Right hindlimb (tissue), 1 donor: ENCODE results near the gene RAB17.
"Not testable (repeated sequence)": the region's sequence is repeated elsewhere in the genome, so short reads cannot be mapped to it uniquely, and the experiment has no call there.

Experiments used
- DNase-seq: peaks from one replicate; pipeline ENCODE4 v3.0.0-alpha.2; 2018

RAB17 gene

DNA sequence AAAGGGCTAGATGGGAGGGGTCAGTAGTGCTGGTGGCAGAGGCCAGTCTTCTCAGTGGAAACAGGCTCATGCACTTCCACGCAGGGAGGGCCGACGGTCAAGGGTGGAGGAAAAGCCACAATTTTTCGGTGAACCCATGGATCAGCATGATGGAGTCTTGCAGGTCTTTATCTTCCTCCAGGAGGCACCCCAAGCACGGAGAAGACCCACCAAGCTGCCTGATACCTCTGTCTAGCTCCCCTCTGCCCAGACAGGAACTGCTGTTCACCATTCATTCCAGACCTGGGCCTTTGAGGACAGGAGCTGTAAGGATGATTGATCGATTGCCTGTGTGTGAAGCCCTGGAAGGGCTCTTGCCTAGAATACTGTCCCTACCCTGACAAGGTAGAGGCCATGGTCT lies 34.0 kb upstream of the RAB17 start:
- DNase-seq = no peak

DNA sequence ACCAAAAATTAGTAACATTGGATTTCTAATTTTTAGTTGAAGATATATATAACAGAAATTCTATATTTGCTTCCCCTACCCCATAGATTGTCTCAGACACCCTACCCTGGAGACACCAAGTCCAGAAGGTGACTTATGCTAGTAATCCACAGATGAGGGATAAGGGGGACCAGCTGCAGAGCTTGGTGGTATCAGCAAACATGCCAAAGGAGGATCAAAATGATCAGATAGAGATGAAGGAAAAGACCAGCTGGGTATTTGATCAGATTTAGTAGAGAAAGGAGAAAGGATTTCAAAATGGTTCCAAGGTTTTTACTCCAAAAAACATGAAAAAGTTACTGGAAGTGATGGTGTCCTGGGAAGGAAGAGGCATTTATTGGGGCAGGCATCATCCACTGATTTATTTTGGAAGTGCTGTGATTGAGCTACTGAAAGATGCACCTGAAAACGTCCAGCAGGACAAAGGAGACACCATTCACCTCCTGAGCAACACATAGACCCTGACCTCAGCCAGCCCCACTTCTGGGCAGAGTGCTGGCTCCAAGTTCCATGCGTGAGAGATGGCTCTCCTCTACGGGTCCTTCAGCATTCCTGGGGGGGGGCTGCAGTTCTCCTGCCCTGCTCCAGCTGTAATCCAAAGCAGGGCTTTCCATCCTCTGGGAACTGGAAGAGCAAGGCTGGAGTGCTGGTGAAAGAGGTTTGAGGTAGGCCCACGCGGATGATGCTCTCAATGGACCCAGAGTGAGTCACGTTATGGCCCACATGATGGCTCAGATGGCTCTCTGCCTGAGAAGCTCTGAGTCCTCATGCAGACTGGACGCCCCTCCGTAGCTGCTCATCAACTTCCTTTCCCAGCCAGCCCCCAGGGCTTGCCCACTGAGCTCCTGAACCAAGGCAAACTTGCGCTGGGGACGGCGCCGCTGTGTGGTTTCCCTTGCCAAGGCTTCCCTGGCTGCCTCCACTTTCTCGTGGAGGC lies 33.2 kb upstream of the RAB17 start:
- no peak for DNase-seq

DNA sequence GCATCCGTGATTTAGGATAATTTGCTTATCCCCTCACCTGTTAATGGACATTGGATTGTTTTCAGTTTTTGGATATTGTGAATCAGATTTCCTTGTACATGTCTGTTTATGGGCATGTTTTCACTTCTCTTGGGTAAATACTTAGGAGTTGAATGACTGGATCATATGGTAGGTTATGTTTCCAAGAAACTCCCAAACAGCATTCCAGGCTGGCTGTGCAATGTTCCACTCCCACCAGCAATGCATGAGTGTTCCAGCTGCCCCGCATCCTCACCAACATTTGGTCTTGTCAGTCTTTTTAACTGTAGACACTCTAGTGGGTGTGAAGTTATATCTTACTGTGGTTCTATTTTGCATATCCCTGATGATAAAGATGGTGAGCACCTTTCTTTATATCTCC lies 27.9 kb upstream of the RAB17 start:
- peak; percentile 78 for DNase-seq

DNA sequence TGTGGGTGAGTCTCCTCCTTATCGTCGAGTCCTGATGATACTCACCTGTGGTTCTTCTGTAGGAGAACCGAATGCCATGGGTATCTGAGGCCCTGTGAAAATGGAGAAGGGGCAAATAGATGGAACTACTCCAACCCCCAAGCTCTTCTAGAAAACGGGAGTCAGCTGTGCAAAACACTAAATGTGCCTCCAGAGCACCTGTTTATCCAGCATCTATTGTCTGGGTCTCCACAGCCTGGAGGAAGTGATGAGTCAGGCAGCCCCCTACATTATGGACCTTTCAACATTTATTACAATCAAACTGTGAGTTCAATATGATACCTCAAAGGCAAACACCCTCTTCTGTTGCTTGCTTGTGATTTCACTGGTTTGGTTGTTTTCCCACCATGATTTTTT lies 27.1 kb upstream of the RAB17 start:
- no peak for DNase-seq

DNA sequence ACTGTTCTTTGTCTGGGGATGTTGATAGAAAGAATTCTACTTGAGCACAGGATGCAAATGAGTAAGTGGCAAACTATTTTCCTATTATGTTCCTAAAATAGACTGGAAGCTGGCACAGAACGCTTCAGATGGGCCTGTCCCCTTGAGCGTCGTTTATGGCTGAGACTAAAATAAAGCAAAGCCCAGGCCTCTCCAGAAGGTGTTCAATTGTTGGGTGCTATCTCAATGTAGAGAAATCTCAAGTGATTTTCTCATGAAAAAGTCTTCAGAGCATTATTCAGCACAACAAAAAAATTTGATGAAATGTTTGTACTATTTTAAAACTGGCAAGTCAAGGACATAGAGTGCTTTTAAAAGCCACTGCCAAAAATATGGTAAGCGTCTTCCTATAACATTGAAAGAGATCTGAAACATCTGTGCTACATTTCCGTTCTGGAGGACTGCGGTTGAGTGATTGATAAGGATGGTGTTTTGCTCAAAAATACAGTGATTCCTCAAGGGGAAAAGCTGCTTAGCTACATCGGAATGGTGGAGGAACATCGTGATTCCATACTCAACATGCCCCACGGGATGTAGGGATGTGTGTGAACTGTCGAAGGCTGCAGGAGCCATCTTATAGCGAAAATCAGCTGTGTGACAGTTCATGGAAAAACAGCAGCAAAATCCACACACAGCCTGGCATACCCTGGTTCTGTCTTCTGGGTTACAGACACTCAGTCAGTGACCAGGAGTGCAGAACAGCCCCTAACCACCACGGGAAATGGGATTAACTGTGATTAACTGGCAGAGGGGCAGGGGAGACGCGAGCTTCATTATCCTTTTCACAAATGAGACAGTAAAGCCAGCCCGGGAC lies 26.4 kb upstream of the RAB17 start:
- DNase-seq = no peak

DNA sequence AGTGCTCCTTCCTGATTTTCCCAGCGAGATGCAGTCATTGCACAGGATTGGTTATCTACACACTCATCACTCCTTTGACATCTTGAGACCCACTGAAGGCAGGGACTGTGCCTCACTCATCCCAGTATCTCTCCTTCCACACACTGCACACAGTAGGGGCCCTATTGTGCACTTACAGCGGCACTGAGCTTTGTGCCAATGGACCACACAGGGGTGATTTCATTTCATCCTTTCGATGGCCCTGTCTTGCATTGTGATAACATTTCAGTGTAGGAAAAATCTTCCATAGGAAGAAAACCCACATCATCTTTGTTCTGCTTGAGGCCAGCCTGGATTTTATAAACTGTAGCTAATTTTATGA lies 25.8 kb upstream of the RAB17 start:
- no peak for DNase-seq

DNA sequence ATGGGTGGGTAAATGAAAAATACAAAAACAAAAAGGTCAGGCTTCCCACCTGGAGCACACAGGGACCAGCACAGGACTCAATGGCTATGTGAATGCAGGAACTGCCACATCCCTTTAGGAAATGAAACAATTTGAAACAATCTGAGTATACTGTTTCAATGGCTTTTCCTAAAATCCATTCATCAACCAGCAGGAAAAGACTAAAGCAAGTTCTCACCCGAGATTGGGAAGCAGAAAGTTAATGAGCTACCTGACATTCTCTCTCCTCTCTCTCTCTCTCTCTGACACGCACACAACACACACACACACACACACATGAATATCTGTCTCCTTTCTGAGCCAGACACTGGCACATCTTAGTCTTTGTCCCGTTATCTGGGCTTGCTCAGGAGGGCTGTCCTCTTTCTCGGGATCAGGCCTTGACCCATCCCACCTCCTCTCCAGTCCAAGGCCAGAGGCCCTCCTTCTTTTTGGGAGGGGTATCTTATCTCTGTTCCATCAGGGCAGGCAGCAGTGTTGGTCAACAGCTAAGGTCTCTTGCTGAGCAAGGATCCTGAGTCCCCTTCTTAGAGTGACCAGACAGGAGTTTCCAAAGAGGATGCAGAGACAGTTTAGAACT lies 25.2 kb upstream of the RAB17 start:
- no peak for DNase-seq

DNA sequence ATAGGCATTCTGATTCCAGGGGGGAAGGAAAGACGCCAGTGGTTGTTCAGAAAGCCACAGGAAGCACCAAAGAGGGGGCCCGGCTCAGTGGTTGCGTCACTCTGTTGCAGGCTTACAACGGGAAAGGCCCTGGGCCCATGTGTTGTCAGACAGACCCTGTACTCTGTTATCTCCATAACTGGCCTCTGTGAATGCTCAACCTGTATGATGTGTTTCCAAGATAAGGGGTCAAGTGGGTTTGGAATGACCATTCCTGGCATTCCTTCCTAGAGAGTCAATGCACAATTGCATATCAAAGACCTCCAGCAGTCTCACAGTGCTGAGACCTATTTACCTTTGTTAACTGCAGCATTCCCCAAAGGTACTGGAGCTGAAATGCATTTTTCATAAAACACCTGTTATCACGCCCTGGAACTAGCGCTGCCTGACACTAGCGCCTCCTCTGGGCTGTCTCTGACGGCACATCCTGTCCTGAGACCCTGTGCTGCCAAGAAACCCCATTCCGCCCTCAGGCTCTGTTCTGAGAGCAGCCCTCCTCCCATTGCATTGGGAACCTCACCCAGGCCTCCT lies 23.7 kb upstream of the RAB17 start:
- DNase-seq = no peak

DNA sequence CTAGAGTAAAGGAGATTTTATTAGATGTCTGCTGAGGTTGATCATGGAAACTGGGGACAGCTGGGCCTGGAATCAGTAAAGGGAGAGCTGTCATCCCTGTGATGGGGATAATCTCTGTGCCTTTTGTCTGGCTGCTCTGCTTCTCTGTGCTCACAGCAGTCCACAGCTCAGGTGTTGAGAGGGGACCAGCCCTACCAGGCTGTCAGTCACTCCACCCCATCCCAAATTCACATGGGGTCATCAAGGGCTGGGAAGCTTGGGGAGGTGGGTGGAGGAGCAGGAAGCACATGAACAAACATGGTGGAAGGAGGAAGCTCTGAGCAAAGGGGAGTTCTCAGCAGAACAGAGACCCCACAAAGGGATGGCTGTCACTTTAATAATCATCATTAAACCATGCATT lies 23.1 kb upstream of the RAB17 start:
- DNase-seq = no peak

DNA sequence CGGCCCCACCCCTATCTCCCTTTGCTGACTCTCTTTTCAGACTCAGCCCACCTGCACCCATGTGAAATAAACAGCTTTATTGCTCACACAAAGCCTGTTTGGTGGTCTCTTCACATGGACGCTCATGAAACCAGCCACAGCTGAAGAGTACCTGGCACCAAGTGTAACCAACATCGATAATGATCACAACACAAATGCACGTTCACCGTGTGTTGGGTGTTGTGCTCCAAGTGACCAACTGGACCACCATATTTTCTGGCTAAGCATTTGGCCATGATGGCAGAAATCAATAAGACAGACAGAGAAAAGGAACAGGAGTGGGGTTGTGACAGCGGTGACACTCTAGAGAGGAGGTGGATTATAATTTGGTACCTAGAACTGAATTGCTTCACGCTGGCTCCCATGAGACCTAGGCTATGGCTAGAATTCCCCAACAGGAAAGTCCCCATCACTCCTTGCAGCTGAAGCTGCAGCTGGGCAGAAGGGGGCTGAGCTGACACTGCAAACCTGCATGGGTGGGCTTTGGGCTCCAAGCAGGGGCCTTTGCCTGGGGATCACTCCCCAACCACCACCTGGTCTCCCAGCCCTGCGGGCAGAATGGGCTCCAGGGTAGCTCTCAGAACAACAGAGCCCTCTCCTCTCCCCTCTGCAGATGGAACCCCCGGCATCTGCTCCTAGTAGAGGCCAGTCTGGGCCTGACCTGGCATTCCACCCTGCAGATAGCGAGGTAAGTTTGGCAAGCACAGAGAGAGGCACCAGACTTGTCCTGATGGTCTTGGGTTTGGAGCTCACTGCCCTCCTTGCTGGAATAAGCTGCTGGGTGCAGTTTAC lies 22.2 kb upstream of the RAB17 start:
- no peak for DNase-seq

DNA sequence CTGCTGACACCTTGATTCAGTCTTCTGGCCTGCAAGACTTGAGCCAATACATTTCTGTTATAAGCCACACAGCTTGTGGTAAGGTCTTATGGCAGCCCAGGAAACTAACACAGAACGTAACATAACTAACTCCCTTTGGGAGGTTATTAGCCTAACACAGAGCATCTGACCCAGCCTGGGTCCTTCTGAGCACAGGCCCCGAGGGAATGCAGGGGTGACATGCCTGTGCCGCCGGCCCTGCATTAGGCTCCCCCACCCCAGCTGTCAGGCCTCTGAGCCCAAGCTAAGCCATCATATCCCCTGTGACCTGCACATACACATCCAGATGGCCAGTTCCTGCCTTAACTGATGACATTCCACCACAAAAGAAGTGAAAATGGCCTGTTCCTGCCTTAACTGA lies 16.0 kb upstream of the RAB17 start:
- not testable (repeated sequence) for DNase-seq

DNA sequence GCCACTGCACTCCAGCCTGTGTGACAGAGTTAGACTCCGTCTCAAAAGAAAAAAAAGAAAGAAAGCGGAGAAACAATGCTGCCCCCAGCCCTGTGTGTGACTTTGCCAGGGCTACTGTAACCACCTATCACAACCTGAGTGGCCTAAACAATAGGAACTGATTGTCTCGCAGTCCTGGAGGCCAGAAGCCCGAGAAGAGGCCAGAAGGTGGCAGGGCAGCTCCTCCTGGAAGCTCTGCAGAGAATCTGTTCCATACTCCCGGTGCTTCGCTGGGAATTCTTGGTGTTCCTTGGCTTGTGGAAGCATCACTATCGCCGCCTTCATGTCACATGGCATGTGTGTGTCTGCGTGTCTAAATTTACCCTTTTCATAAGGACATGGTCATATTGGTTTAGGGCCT lies 14.4 kb upstream of the RAB17 start:
- DNase-seq = no peak

DNA sequence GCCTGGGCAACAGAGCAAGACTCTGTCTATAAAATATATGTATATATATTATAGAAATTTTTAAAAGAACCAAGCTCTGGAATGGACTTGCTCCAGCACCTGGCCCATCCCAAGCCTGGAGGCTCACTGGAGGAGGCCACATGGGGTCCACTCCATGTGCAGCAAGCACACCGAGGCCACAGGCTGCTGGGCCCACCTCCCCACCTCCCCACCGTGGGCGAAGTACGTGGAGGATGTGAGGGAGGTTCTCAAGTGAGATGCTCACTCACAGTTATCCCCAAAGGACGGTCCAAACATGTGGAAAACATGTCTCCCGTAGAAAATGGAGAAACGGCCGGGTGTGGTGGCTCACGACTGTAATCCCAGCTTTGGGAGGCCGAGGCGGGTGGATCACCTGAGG lies 13.9 kb upstream of the RAB17 start:
- DNase-seq = no peak

DNA sequence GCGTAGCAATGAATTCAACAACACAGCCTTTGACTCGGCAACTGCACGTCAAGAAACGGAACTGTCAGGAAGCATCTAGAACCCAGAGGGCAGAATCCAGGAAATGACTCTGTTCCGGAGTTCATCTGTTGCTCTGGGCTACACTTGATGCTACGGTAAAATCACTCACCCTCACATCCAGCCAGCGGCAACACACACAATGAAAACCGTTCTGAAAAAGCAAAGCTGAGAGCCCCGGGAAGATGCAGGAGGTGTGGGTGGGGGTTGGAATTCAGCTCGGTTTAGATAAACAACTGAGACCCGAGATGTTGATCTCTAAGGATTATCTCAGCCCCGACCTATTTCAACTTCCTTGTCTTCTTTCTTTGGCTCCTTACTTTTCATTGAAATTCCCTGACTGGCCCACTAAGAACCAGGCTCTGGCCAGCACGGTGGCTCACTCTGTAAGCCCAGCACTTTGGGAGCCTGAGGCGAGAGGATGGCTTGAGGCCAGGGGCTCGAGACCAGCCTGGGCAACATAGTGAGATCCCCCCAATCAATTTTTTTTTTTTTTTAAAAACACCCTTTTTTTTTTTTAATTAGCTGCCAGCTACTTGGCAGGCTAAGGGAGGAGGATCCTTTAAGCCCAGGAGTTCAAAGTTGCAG lies 13.3 kb upstream of the RAB17 start:
- DNase-seq = peak; percentile 70

DNA sequence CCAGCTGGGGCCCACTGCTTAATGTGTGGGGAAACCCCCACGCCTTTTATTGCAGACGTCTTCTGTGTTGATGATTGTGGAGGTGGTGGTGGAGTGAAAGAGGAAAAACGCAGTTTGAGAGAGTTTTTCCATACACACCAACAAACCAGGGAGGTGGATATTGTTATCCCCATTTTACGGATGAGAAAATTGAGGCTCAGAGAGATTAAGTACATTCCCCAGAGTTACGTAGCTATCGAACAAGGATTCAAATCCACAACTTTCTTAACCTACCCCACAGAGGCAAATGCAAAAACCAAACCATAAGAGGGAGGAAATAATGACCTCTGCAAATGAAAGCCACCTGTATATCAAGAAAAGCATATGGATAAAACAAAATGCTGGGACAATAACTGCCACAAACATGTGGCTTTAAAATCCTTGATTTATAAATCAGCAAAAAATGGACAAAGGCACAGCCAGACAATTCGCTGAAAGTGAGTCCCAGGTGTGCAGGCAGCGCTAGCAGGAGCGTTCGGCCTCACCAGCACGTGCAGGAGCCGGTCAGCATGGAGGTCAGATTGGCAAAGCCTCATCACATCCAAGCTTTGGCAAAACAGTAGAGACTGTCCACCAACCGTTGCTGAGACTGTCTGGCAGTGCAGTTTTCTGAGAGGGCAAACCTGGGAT lies 12.6 kb upstream of the RAB17 start:
- DNase-seq = no peak

DNA sequence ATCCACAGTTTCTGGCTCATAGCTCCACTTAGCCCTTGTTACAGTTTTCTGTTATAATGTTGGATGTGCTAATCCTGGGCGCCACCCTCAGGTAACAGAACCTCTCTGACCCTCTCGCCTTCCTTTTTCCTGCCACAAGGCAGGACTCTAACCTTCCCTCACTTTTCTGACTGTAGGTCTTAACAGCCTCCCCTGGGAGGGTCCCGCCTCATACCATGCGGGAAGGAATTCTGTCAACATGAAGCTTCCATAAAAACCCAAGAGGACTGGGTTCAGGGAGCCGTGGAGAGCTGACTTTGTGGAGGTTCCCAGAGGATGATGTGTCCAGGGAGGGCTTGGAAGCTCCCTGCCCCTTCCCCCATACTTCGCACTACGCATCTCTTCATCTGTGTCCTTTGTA lies 11.9 kb upstream of the RAB17 start:
- DNase-seq = no peak

DNA sequence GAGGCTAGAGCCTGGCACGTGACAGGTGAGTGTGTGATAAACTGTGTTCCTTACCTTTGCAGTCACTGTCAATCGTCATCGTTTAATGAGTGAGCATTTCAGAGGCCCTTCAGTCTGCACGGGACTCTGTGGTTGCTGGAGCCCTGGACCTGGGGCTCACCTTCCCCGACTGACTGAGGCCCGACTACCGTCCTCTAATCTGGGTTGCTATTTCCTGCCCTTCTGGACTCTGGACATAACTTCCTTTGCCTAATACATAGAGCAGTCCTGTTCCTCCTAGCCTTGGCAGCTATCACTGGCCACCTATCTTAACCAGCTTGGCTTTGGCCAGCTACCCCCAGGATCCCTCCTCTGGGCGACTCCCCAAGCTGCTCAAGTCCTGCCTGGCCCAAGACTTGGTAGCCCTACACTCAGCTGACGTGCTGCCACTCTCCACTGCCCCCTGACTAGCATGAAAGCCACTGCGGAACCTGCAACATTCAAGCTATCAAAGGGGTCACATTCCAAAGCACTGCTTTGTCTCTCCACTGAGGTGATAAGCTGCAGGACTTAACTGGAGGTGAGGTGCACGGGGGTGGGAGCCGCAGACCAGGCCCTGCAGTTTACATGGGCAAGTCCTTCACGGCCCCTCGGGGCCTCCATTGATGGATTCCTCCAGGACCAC lies 11.1 kb upstream of the RAB17 start:
- no peak for DNase-seq

DNA sequence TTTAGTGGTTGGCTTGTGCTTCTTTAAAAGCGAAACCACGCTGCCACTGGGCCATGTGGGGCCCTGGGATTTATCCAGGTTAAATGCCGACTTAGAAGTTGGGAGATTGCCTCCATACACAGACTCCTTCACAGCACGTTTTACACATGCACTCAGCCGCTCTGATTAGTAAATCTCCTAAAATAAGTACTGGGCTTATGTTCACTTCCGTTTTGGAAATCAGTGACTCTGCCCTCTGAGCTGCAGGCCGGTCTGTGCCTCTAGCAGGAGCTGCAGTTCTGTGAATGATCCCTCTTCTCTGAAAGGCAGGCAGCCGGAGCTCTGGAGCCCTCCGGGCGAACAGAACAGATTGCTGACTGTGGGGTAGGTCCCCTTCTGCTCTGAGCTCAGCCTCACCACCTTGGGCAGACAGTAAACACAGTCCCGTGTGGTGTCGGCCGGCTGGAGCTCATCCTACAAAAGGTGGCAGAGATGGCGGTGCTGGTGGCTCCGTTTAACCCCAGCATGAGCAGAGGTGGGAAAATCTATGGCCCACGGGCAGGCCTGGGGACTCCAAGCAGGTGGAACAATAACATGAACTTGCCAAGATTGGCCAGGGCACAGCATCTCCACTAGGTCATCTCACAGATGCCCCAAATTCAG lies 9.8 kb upstream of the RAB17 start:
- peak; percentile 79 for DNase-seq

DNA sequence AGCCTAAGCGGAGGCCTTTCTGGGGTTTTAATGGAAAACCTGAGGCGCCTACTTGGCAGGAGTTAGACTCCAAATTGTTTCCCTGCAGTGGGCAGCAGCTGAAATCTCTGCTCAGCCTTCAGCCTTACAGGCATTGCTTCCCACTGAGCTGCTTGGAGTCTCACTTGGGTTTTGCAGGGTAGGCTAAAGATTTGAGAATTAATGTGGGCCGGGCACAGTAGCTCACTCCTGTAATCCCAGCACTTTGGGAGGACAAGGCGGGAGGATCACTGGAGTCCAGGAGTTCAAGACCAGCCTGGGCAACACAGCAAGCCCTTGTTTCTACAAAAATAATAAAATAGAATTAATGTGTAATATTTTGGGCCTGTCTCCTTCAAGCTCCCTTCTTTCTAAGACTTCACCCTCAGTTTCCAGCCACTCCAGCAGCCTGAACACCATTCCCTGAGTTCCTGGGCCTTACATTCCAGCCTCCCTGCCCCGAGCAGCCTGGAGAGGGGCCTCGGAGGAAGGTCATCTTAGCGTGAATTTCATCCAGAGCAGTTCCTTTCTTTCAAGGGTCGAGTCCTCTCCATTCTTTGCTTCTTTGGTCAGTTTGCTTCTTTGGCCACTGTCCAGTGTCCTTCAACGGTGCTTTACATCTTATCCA lies 9.1 kb upstream of the RAB17 start:
- no peak for DNase-seq
